Neural progenitor cell (in vitro differentiated cells): Measurements from ENCODE around the gene CDH13.

Source experiments
- EZH2phosphoT487 ChIP-seq: fragments of 200-600 bp; sonication (generic); IDR thresholded peaks from 2 replicates; pipeline ENCODE4 v1.6.1; 2017; ENCODE audit warnings: antibody characterized with exemption
- TF ChIP-seq, protein P1 (sequence below): fragments of 200-600 bp; sonication (generic); IDR thresholded peaks from 2 replicates; pipeline ENCODE4 v1.5.1; 2017; ENCODE audit warnings: antibody characterized with exemption, mild to moderate bottlenecking

- no peak for TF ChIP-seq EZH2phosphoT487
- TF ChIP-seq, protein P1, sequence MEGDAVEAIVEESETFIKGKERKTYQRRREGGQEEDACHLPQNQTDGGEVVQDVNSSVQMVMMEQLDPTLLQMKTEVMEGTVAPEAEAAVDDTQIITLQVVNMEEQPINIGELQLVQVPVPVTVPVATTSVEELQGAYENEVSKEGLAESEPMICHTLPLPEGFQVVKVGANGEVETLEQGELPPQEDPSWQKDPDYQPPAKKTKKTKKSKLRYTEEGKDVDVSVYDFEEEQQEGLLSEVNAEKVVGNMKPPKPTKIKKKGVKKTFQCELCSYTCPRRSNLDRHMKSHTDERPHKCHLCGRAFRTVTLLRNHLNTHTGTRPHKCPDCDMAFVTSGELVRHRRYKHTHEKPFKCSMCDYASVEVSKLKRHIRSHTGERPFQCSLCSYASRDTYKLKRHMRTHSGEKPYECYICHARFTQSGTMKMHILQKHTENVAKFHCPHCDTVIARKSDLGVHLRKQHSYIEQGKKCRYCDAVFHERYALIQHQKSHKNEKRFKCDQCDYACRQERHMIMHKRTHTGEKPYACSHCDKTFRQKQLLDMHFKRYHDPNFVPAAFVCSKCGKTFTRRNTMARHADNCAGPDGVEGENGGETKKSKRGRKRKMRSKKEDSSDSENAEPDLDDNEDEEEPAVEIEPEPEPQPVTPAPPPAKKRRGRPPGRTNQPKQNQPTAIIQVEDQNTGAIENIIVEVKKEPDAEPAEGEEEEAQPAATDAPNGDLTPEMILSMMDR: no peak
Observed at GRCh38 chr16:82965808-82966207, 339.0 kb downstream of the CDH13 start.
